GM21381 (cell line): ENCODE results near the gene POU5F1.

Source experiments
- ATAC-seq: cut with Tn5 transposase; IDR thresholded peaks from one replicate; pipeline ENCODE4 v1.9.1; 2021; ENCODE audit warnings: mild to moderate bottlenecking, moderate library complexity; ENCODE audit not compliant: unreplicated experiment

Gene POU5F1

DNA sequence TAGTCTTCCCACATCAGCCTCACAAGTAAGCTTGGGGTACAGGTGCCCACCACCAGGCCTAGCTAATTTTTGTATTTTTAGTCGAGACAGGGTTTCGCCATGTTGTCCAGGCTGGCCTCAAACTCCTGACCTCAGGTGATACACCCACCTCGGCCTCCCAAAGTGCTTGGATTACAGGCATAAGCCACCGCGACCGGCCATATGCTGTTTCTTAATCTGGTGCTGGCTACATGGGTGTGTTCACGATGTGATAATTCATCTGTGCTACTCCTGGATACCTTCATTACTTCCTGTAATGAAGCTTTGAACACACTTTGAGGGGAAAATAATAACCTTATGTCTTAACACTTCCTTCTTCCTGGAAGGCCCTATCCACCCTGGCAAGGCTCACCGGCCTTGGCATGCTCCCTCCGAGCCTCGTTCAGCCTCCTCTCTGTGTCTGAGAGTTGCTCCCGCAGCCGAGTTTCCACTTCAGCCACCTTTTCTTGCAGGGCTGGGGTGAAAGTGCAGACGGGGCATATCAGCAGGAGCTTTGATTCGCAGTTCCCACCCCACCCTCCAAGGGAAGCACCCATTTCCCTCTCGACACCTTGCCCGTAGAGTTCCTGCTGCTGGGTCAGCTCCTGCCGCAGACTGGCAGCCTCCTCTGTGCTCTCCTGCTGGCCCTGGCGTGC, 26.0 kb downstream of the POU5F1 start:
- ATAC-seq, result no peak

- ATAC-seq, result no peak
Observed at GRCh38 chr6:31143148-31143547, 27.3 kb downstream of the POU5F1 start.

GRCh38 chr6:31142361-31142761, 28.1 kb downstream of the POU5F1 start:
- ATAC-seq, result no peak

DNA sequence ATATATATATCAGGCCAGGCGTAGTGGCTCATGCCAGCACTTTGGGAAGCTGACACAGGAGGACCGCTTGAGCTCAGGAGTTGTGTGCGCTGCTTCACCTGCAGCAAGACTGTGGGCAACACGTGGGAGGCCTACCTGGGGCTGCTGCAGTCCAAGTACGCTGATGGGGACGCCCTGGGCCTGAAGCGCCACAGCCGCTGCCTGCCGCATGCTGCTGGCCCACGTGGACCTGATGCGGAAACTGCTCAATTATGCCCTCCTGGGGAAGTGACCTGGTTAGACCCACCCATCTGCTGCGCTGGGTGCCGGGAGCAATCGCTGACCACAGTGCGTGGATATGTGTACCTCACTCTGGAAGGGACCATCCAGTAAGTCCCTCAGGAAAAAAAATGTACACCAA, 29.8 kb downstream of the POU5F1 start:
- ATAC-seq, result no peak

- ATAC-seq, result no peak
Observed at GRCh38 chr6:31139599-31139998, 30.9 kb downstream of the POU5F1 start.

DNA sequence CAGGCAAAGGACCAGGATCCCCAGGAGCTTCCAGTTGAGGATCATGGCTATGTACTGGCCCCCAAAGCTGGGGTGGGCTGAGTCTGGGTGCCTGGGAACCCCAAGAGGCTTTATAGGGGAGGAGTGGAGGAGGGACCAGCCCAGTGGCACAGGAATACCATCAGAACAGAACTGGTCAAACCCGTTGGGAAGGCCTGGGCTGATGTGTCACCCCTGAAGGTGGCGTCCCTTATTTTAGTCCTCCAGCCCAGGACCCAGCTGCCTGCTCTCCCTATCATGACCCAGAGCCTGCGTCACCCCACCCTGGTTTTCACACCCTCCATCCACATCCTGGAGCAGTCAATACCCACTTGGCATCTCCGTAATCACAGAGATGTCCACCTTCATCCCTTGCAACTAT, 31.5 kb downstream of the POU5F1 start, which contains the start of gene PSORS1C2:
TSS of gene PSORS1C2 (minus strand) at position 85 of the 400 bp plus-strand sequence. CDS start at position 45, 40 bp downstream.
- no peak for ATAC-seq

- ATAC-seq, result no peak
Observed at GRCh38 chr6:31135710-31136109, 34.8 kb downstream of the POU5F1 start.

GRCh38 chr6:31132806-31133205, 37.7 kb downstream of the POU5F1 start:
- ATAC-seq, result no peak

GRCh38 chr6:31131595-31131994, 38.9 kb downstream of the POU5F1 start:
- ATAC-seq, result no peak

- no peak for ATAC-seq
Observed at GRCh38 chr6:31130751-31131150, 39.7 kb downstream of the POU5F1 start.

DNA sequence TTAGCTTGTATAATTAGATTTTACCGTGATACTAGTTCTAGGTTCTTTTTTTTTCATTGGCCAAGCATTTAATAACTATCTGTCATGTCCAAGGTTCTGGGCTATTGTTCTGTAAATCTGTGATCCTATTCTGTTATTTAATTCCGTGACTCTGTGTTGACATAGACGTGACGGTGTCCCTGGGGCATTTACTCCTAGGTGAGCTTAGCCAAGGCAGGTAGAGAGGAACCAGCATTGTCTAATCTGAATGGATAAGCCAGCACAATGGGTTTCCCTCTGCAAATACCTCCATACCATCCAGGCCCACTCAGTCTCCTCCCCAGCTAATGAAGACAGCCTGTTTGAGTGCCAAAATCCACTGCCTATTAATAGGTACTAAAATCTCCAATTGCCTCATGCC, 41.4 kb downstream of the POU5F1 start:
- ATAC-seq, result no peak

GRCh38 chr6:31128093-31128676, 42.3 kb downstream of the POU5F1 start:
- ATAC-seq, result no peak

DNA sequence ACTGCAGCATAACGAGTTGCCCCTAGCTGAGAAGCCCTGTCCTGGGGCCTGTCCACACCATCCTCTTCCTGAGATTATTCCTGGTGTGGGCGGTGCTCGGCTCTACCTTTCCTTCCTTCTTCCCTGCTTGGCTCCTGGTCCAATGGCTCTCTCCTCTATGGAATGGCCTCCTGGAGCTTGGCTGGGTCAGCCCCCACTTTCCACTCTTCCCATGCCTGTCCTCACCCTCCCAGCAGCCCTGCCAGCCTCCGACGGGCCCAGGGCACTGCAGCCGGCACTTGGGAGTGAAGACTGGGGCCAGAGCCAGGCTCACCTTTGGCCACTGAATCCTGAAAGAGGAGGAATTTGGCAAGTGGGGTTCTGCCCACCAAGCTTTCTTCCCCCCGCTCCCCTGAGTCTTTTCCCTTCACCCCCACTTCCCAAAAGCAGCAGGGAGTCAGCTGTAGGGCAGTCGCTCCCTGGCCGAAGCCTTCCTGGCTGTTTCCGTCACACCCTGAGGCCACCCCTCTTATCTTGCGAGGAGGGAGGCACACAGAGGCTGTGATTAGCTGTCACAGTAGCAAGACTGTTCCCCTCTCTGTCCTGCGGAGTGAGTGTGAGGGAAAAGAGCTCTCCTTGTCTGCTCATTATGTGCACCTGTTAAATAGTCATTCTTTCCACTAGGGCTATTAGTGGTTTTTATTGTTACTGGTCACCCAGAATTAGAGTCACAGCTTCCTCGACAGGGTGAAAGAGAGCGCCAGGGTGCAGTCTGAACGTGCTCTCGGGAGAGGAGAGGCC, 43.9 kb downstream of the POU5F1 start:
- ATAC-seq, result no peak

DNA sequence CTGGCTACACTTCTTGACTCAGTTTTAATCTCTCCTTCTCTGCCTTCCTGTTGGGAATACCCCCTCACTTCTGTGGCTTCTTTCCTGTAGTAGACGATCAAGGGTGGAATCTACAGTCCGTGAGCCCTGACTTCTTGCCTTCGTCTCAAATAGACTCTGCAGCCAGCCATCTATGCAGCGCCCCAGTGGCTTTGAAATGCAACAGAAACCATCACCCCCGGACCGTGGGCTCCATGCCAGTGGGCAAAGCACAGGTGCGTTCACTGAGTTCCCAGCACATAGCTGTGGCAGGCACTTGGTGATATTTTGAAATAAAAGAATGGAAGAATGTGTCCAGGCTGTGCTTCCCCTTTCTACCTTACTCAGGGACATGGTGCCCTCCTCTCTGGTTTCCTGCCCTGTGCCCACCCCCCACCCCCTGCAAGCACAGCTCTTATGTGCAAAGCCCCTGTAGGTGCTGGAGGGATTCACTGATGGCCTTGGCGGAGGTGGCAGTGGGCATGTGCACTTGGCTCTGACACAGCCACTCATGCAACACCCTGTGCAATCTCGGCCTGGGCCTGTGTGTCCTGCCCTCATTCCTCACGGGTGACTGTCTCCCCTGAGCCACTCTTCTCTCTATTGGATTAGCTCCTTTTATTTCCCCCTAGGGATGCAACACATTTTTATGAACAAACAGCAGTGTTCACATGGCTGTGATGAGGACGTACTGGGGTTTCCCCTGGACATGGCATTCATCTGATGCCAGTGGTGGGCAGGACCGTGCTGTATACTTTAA, 44.7 kb downstream of the POU5F1 start:
- no peak for ATAC-seq

DNA sequence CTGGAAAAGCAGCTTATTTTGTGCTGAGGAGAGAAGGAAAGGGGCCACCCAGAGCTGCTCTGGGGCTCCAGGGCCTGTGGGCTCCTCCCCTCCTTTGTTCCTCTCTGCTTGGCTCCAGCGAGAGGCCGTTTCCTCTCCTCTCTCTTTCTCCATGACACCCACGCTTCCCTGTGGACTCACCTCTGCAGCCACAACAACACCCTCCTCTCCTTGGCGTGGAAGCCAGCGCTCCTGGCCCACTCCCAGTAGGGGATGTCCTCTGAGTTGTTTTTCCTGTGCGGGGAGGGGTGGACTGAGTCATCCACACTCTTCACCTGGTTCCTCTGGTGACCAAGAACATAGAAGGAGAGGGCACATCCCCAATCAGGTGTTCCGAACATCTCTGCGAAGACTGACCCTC, 45.3 kb downstream of the POU5F1 start:
- no peak for ATAC-seq

- no peak for ATAC-seq
Observed at GRCh38 chr6:31122791-31123706, 47.4 kb downstream of the POU5F1 start.

DNA sequence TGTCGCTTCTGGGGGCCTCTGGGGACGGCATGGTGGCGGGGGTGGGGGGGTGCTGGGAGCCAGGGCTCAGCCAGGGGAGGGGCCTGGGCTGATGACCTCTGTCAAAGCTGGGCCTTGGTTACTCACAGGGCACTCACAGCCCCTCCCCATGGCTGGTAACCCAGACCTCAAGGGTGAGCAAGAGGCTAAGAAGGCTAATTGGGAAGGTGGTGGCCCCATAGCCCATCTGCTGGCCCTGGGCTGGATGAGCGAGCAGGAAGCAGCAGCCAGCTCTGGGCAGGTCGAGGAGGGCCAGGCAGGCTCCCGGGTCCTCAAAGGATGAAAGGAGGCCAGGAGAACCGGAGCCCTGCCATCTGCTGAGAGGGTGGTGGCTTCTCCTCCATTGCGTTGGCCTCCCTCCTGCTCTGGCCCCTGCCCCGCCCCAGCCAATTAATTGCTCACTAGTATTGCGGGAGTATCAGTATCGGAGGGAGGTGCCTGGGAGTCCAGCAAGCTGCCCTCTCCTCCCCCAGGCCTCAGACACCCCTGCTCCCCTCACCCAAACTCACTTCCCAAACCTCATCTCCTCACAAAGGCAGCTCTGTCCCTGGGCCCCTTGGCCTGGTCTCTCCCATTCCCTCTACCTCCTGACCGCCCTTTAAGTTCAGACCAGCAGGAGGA, 49.2 kb downstream of the POU5F1 start:
- ATAC-seq, result no peak

DNA sequence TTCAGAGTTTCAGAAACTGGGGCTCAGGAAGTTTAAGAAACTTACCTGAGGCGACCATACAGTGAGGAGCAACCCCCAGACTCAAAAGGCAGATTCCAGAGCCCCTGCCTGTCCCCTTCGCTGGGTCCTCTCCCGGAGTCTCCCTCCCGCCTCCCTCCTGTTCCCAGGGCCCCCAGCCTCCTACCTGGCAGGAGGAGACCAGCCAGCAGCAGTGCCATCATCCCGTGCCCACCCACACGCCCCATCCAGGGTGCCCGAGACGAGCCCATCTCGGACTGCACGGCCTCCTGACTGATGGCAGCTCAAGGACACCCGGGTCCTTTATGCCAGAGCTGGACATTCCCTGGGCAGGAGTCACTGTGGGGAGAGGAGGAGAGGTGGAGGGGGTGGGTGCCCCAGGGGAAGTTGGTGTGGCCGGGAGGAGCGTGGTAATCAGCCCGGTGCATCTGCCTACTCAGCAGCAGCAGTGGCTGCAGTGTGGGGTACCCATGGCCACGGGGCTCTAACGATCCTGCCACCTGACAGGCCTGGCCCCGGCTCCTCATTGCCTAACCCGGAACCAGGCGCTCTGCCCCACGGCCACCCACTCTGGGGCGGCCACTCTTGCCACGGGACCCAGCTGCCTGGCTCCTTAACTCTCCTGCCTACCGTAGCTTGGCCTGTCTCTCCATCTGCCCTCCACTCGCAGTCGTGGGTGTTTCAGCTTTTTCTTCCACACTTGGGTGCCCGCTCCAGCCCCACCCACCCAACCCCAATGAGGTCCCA, 50.1 kb downstream of the POU5F1 start, which contains the start of gene CDSN:
TSS of gene CDSN (minus strand) at position 296 of the 765 bp plus-strand sequence. CDS start at position 269, 27 bp downstream.
- ATAC-seq, result no peak

GRCh38 chr6:31118178-31118577, 52.3 kb downstream of the POU5F1 start:
- ATAC-seq, result no peak
